Measurements from ENCODE around the gene STAP2.
"Not testable (repeated sequence)": the region's sequence is repeated elsewhere in the genome, so short reads cannot be mapped to it uniquely, and the experiment has no call there.

STAP2 gene

DNA sequence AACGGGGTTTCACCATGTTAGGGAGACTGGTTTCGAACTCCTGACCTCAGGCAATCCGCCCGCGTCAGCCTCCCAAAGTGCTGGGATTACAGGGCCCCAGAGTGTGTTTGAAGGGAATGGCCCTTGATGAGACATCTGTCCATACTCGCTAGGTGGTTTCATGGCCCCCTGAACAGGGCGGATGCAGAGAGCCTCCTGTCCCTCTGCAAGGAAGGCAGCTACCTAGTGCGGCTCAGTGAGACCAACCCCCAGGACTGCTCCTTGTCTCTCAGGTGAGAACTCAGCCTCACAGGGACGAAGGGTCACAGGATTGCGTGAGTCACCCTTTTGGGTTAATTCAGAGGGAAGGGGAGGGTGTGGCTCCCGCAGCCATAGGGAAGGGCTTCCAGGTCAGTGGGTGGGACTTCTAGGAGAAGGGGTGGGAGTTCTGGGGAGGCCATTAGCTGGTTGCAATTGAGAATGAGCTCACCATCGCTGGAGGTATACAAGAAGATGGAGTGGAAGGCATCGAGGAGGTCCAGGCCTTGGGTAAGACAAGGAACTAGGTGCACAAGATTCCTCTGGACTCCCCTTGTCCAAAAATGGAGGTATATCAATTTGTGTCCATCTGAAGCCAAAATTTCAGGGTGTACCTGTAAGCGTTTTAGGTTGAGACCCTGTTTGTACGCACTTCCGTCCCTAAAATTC is 50.4 kb downstream of the STAP2 start:
- Histone ChIP-seq H3K4me1 (ENCODE audit: insufficient read depth, low read length) (peaks cover 5% of the 10 kb centered on the region), H3K9me3 (ENCODE audit: low read length) (no peaks in the 10 kb centered on the region), H2AFZ (ENCODE audit: low read depth, low read length) (no peak overlapping the region)

DNA sequence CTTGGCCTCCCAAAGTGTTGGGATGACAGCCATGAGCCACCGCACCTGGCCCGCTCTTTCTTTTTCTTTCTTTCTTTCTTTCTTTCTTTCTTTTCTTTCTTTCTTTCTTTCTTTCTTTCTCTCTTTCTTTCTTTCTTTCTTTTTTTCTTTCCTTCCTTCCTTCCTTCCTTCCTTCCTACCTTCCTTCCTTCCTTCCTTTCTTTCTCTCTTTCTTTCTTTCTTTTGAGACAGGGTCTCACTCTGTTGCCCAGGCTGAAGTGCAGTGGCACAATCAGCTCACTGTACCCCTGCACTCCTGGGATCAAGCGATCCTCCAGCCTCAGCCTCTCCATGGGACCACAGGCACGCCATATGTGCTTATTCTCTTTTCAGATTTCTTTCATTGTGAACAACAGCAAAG is 52.5 kb downstream of the STAP2 start:
- H3K4me1 ChIP-seq (ENCODE audit: insufficient read depth, low read length); H3K4me3 ChIP-seq (ENCODE audit: low read length); H2AFZ ChIP-seq (ENCODE audit: low read depth, low read length); H3K27me3 ChIP-seq (ENCODE audit: insufficient read depth, low read length); H3K9me3 ChIP-seq (ENCODE audit: low read length): not testable (repeated sequence)
- peaks cover 51% of the 10 kb centered on the region for H3K36me3 ChIP-seq (ENCODE audit: insufficient read depth, low read length)

More for the DNA sequence above, 50.4 kb downstream of the STAP2 start:
- Histone ChIP-seq H3K27me3 (ENCODE audit: insufficient read depth, low read length) (no peaks in the 10 kb centered on the region), H3K36me3 (ENCODE audit: insufficient read depth, low read length) (peaks cover 48% of the 10 kb centered on the region), H3K4me3 (ENCODE audit: low read length) (no peak overlapping the region)

DNA sequence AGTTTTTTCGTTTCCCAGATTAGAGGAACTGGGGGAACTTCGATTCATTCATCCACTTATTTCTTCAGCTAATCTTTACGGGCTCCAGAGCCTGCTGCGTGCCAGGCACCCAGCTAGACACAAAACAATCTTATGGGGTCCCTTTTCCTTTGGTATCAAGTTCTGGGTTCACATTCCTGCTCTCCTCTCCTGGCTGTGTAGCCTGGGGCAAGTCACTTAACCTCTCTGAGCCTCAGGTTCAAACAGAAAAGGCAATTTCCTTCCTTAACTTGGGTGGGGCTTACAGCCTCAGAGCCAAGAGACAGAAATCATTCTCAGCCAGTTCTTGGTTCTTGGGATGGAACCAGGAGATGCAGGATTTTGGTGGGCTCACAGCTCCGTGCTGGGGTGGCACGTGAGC is 53.7 kb downstream of the STAP2 start:
- Histone ChIP-seq H3K9me3 (ENCODE audit: low read length) (no peaks in the 10 kb centered on the region), H3K4me1 (ENCODE audit: insufficient read depth, low read length) (peaks cover 12% of the 10 kb centered on the region), H3K36me3 (ENCODE audit: insufficient read depth, low read length) (peaks cover 48% of the 10 kb centered on the region), H2AFZ (ENCODE audit: low read depth, low read length) (no peak overlapping the region), H3K27me3 (ENCODE audit: insufficient read depth, low read length) (no peaks in the 10 kb centered on the region), H3K4me3 (ENCODE audit: low read length) (no peak overlapping the region)

DNA sequence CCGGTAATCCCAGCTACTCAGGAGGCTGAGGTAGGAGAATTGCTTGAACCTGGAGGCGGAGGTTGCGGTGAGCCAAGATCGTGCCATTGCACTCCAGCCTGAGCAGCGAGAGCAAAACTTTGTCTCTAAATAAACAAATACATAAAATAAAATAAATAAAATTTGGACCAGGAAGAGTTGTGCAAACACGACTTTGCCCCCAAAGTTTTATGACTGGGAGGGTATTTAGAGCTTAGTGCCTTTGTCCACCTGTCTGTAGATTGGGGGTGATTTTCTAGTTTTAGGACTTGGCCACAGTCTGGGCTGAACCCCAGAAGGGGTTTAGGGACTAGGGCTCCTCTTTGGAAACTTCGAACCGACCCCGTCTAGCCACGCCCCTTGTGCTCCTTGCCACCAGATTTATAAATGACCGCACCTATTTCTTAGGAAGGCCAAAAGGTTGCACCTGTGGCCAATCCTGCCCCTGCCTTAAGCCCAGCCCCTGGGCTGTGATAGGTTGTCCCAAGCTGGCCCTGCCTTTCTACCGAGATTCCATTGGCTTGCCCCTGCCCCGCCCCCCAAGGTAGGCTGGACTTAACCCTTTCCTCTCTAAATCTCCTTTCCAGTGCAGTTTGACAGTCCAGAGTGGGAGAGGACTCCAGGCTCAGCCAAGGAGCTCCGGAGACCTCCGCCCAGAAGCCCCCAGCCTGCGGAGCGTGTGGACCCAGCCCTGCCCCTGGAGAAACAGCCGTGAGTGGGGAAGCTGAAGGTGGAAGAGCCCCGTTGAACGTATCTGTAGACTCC is 54.3 kb downstream of the STAP2 start:
- Histone ChIP-seq H3K9me3 (ENCODE audit: low read length) (no peaks in the 10 kb centered on the region), H3K36me3 (ENCODE audit: insufficient read depth, low read length) (peaks cover 48% of the 10 kb centered on the region), H2AFZ (ENCODE audit: low read depth, low read length) (no peak overlapping the region), H3K4me1 (ENCODE audit: insufficient read depth, low read length) (peaks cover 17% of the 10 kb centered on the region), H3K27me3 (ENCODE audit: insufficient read depth, low read length) (no peaks in the 10 kb centered on the region), H3K4me3 (ENCODE audit: low read length) (no peak overlapping the region)

DNA sequence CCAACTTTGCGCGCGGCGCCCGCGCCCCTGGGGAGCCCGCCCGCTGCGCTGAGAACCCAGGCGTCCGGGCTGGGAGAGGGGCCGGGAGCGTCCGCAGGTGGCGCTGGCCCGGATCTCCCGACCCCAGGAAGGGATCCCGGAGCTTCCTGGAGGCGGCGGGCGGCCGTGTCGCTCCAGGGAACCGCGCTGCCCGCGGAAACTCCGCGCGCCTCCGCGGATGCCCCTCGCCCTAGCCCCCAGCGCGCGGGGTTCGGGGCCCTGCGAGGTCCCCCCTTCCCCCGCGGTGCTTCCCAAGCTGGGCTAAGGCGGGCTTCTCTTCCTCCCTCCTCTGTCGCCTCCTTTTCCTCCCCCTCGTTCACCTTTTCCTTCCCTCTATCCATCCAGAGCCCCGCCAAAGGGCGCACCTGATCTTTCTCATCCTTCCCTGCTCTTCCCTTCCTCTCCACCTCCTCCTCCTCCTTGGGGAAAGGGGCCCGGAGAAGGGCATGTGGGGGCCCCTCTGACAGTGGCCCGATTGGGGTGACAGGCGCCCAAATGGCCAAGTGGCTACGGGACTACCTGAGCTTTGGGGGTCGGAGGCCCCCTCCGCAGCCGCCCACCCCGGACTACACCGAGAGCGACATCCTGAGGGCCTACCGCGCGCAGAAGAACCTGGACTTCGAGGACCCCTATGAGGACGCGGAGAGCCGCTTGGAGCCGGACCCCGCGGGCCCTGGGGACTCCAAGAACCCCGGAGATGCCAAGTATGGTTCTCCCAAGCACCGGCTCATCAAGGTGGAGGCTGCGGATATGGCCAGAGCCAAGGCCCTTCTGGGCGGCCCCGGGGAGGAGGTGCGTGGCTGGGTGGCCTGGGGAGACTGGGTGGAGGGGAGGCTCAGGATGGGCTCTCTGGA is 58.9 kb downstream of the STAP2 start:
- peaks cover 32% of the 10 kb centered on the region for H3K4me1 ChIP-seq (ENCODE audit: insufficient read depth, low read length)
- H3K4me3 ChIP-seq (ENCODE audit: low read length), result peak overlapping the region; percentile 87

DNA sequence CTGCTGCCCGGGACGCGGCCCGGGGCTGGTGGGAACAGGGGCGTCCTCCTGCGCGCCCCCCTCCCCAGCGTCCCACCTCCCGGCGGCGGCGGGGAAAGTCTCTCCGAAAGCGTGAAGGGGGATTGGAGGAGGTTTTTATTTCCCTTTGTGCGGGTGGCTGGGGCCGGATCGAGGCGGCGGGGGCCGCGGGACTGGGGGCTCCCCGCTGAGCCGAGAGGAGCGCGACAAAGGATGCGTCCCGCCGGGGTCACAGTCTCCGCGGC is 59.4 kb downstream of the STAP2 start:
- H3K36me3 ChIP-seq (ENCODE audit: insufficient read depth, low read length), result peaks cover 12% of the 10 kb centered on the region
- peaks cover 32% of the 10 kb centered on the region for H3K4me1 ChIP-seq (ENCODE audit: insufficient read depth, low read length)
- H2AFZ ChIP-seq (ENCODE audit: low read depth, low read length), result peak overlapping the region; percentile 44
- H3K27me3 ChIP-seq (ENCODE audit: insufficient read depth, low read length), result no peaks in the 10 kb centered on the region
- H3K9me3 ChIP-seq (ENCODE audit: low read length), result no peaks in the 10 kb centered on the region
- peak overlapping the region; percentile 87 for H3K4me3 ChIP-seq (ENCODE audit: low read length)

More for the DNA sequence above, 58.9 kb downstream of the STAP2 start:
- Histone ChIP-seq H3K36me3 (ENCODE audit: insufficient read depth, low read length) (peaks cover 18% of the 10 kb centered on the region), H3K27me3 (ENCODE audit: insufficient read depth, low read length) (no peaks in the 10 kb centered on the region), H3K9me3 (ENCODE audit: low read length) (no peaks in the 10 kb centered on the region), H2AFZ (ENCODE audit: low read depth, low read length) (peak overlapping the region; percentile 44)

DNA sequence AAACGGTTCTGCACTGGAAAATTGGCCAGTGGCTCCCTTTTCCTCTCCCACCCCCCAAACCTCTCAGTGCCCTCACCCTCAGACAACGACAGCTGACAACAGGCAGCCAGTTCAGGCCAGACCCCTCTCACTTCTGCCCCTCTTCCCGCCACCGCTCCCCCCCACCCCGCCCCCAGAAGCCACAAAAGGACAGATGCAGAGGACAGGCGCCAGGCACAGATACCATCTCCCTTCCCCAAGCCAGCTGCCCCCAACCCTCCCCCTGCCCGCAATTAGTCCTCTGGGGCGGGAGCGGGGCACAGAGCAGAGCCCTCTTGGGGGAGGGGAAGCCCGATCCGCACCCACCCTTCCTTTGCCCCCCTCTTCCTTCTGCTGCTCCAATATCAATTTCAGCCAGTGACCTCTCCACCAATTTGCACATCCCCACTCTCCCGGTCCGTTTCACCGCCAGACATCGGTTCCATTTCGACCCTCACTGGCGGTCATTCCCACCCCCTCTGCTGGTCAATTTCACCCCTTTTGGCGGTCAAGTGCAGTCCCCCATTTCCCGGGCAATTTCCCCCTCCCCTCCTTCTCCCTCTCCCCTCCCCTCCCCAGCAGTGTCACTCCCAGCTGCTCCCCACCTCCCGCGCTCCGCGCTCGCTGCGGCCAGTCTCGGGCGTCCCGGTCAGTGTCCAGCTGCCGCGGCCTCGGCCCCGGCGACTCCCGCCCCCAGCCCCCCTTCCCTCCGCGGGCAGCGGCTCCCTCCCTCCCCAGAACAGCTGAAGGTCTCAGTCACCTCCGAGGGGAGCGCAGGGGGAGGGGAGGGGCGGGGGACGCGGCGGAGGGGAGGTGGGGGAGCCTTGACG is 60.0 kb downstream of the STAP2 start, which contains the start of gene SHD:
TSS of gene SHD (plus strand) at position 848 of the 848 bp plus-strand sequence. CDS start 798 bp downstream, outside the sequence.
- Histone ChIP-seq H2AFZ (ENCODE audit: low read depth, low read length) (peak within 1 kb of the TSS; percentile 44), H3K4me3 (ENCODE audit: low read length) (peak within 1 kb of the TSS; percentile 87)

DNA sequence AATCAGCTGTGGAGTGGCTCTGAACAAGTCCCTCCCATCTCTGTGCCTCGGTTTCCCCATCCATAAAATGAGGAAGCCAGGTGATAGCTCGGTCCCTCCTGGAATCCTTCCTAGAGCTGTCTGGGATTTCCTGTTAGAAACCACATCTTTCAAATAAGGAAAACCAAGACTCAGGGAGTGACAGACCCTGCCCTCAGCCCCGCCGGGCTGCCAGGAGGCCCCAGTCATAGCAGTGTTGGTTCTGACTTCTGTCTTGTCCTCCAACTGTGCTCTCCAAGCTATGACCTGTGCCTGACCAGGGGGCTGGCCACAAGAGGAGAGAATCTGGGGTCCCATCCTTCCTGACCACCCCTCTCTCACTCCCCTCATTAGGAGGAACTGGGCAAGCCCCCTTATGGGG is 60.6 kb downstream of the STAP2 start:
- no peak overlapping the region for H2AFZ ChIP-seq (ENCODE audit: low read depth, low read length)
- no peaks in the 10 kb centered on the region for H3K27me3 ChIP-seq (ENCODE audit: insufficient read depth, low read length)
- peaks cover 32% of the 10 kb centered on the region for H3K4me1 ChIP-seq (ENCODE audit: insufficient read depth, low read length)
- H3K36me3 ChIP-seq (ENCODE audit: insufficient read depth, low read length), result peaks cover 7% of the 10 kb centered on the region
- peak overlapping the region; percentile 87 for H3K4me3 ChIP-seq (ENCODE audit: low read length)
- H3K9me3 ChIP-seq (ENCODE audit: low read length), result no peaks in the 10 kb centered on the region

More for the DNA sequence above, 60.0 kb downstream of the STAP2 start, which contains the start of gene SHD:
- Histone ChIP-seq H3K36me3 (ENCODE audit: insufficient read depth, low read length) (peaks cover 10% of the 10 kb centered on the region), H3K4me1 (ENCODE audit: insufficient read depth, low read length) (peaks cover 32% of the 10 kb centered on the region), H3K27me3 (ENCODE audit: insufficient read depth, low read length) (no peaks in the 10 kb centered on the region), H3K9me3 (ENCODE audit: low read length) (no peaks in the 10 kb centered on the region)

DNA sequence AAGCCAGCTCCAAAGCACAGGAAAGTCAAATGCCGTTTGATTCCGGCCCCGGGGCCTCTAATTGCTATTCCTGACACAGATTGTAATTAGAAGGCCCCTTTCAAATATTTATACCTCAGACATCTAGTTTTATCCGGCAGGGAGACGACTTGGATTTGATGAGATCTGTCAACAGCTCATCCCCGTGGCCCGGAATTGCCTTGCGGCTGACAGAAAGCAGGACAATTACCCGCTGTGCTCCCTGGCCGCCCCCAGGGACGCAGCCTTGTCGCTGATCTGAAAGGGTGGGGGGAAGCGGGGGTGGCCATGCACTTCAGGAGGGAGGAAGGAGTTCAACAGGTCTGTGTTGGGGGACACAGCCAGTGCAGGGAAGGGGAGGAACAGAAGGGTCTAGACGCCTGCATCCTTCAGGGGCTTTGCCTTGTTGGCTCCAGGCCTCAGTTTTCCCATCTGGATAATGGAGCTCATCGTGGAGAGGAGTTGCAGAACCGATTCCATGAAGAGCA is 61.4 kb downstream of the STAP2 start:
- H2AFZ ChIP-seq (ENCODE audit: low read depth, low read length), result no peak overlapping the region
- H3K9me3 ChIP-seq (ENCODE audit: low read length), result no peaks in the 10 kb centered on the region
- no peak overlapping the region for H3K4me3 ChIP-seq (ENCODE audit: low read length)
- peaks cover 3% of the 10 kb centered on the region for H3K36me3 ChIP-seq (ENCODE audit: insufficient read depth, low read length)
- peaks cover 32% of the 10 kb centered on the region for H3K4me1 ChIP-seq (ENCODE audit: insufficient read depth, low read length)
- no peaks in the 10 kb centered on the region for H3K27me3 ChIP-seq (ENCODE audit: insufficient read depth, low read length)

DNA sequence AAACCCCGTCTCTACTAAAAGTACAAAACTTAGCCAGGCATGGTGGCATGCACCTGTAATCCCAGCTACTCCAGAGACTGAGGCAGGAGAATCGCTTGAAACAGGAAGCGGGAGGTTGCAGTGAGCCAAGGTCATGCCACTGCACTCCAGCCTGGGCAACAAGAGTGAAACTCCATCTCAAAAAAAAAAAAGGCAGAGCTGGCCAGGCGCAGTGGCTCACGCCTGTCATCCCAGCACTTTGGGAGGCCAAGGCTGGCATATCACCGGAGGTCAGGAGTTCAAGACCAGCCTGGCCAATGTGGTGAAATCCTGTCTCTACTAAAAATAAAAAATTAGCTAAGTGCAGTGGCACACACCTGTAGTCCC is 64.3 kb downstream of the STAP2 start:
- H3K4me1 ChIP-seq (ENCODE audit: insufficient read depth, low read length), result peaks cover 16% of the 10 kb centered on the region
- not testable (repeated sequence) for H2AFZ ChIP-seq (ENCODE audit: low read depth, low read length); H3K9me3 ChIP-seq (ENCODE audit: low read length); H3K36me3 ChIP-seq (ENCODE audit: insufficient read depth, low read length); H3K4me3 ChIP-seq (ENCODE audit: low read length); H3K27me3 ChIP-seq (ENCODE audit: insufficient read depth, low read length)

Measured in neuron (in vitro differentiated cells).